Liver (tissue), 9 donors: ENCODE measurements around the gene RSU1. TPM values are rescaled to one million over a fixed set of nuclear protein-coding genes. Genes with fewer than 3 reads are reported as not detected.

ENCODE experiments used
- DNase-seq: peaks from one replicate; pipeline ENCODE4 v3.0.0-alpha.2; 2017; ENCODE audit warnings: low spot score
- H3K27ac ChIP-seq, 2 donors: one replicate each; pipeline ENCODE4 v1.7.0; 2013; ENCODE audit warnings: inconsistent platforms in 2 of 2, low read length in 2 of 2, control low read depth in 1 of 2, low read depth in 1 of 2, mild to moderate bottlenecking in 1 of 2
- H3K27me3 ChIP-seq, 4 donors: one replicate each; pipeline versions ENCODE4 v1.6.1 to v1.7.0; 2013; ENCODE audit warnings: low read length in 3 of 4, inconsistent platforms in 1 of 4, mild to moderate bottlenecking in 1 of 4, moderate library complexity in 1 of 4; ENCODE audit not compliant: control insufficient read depth in 4 of 4, insufficient read depth in 4 of 4
- H3K36me3 ChIP-seq, 4 donors: one replicate each; pipeline versions ENCODE4 v1.6.1 to v1.7.0; 2013; ENCODE audit warnings: low read length in 3 of 4, mild to moderate bottlenecking in 3 of 4, low read depth in 1 of 4, moderate library complexity in 1 of 4; ENCODE audit not compliant: control insufficient read depth in 4 of 4, insufficient read depth in 3 of 4
- H3K4me1 ChIP-seq, 4 donors: one replicate each; pipeline versions ENCODE4 v1.6.1 to v1.7.0; 2013; ENCODE audit warnings: low read length in 3 of 4, mild to moderate bottlenecking in 3 of 4, moderate library complexity in 1 of 4; ENCODE audit not compliant: control insufficient read depth in 4 of 4, insufficient read depth in 4 of 4
- H3K4me3 ChIP-seq, 3 donors: one replicate each; pipeline versions ENCODE4 v1.6.1 to v1.7.0; 2013; ENCODE audit warnings: low read length in 3 of 3, control low read depth in 1 of 3, low read depth in 1 of 3, mild to moderate bottlenecking in 1 of 3
- H3K9ac ChIP-seq, 2 donors: one replicate each; pipeline ENCODE4 v1.7.0; 2013; ENCODE audit warnings: low read length in 2 of 2, mild to moderate bottlenecking in 2 of 2, moderate library complexity in 2 of 2, control low read depth in 1 of 2, low read depth in 1 of 2
- H3K9me3 ChIP-seq, 4 donors: one replicate each; pipeline versions ENCODE4 v1.6.1 to v1.7.0; 2013; ENCODE audit warnings: low read length in 3 of 4; ENCODE audit not compliant: control insufficient read depth in 4 of 4
- CTCF ChIP-seq: fragments of 150-350 bp; IDR thresholded peaks from 2 replicates; pipeline ENCODE4 v1.5.1; 2017; ENCODE audit warnings: improper control_type of control experiment, low read depth, low read length; ENCODE audit not compliant: missing input control
- EGR1 ChIP-seq, 2 donors: IDR thresholded peaks; 2 replicates each; pipeline ENCODE4 v1.6.1; 2016 to 2018; ENCODE audit warnings: antibody characterized with exemption in 2 of 2, low read depth in 2 of 2
- FOXA1 ChIP-seq: IDR thresholded peaks from 2 replicates; pipeline ENCODE4 v1.6.1; 2016; ENCODE audit warnings: antibody characterized with exemption
- FOXA2 ChIP-seq: IDR thresholded peaks from 2 replicates; pipeline ENCODE4 v1.6.1; 2016; ENCODE audit warnings: antibody characterized with exemption
- GABPA ChIP-seq, 2 donors: IDR thresholded peaks in 1 of 2; conservative IDR thresholded peaks in 1 of 2; 2 replicates each; pipeline ENCODE4 v1.6.1; 2016; ENCODE audit warnings: antibody characterized with exemption in 2 of 2, mild to moderate bottlenecking in 1 of 2, moderate library complexity in 1 of 2
- HNF4G ChIP-seq: IDR thresholded peaks from 2 replicates; pipeline ENCODE4 v1.6.1; 2016; ENCODE audit warnings: antibody characterized with exemption
- JUND ChIP-seq, 2 donors: IDR thresholded peaks; 2 replicates each; pipeline ENCODE4 v1.6.1; 2016; ENCODE audit warnings: antibody characterized with exemption in 2 of 2
- MAX ChIP-seq: IDR thresholded peaks from 2 replicates; pipeline ENCODE4 v1.6.1; 2016; ENCODE audit warnings: antibody characterized with exemption
- NR2F2 ChIP-seq: IDR thresholded peaks from 2 replicates; pipeline ENCODE4 v1.6.1; 2016; ENCODE audit warnings: antibody characterized with exemption
- RAD21 ChIP-seq, 2 donors: IDR thresholded peaks; 2 replicates each; pipeline ENCODE4 v1.6.1; 2016; ENCODE audit warnings: antibody characterized with exemption in 2 of 2, mild to moderate bottlenecking in 2 of 2
- REST ChIP-seq: IDR thresholded peaks from 2 replicates; pipeline ENCODE4 v1.6.1; 2016; ENCODE audit warnings: antibody characterized with exemption, mild to moderate bottlenecking
- RXRA ChIP-seq, 2 donors: IDR thresholded peaks; 2 replicates each; pipeline ENCODE4 v1.6.1; 2017 to 2018; ENCODE audit warnings: antibody characterized with exemption in 2 of 2, mild to moderate bottlenecking in 1 of 2
- TAF1 ChIP-seq: conservative IDR thresholded peaks from 2 replicates; pipeline ENCODE4 v1.6.1; 2016; ENCODE audit warnings: antibody characterized with exemption, mild to moderate bottlenecking
- ZBTB33 ChIP-seq: IDR thresholded peaks from 2 replicates; pipeline ENCODE4 v1.6.1; 2016; ENCODE audit warnings: antibody characterized with exemption
- WGBS: extraction: QIAGEN DNeasy Blood & Tissue Kit; methylation state at CpG from one replicate; pipeline ENCODE4 v1.1.7; 2013; 5-methylcytosine and 5-hydroxymethylcytosine counted together
- polyA plus RNA-seq, 2 donors: library from polyadenylated mRNA; stranded (reverse) in 1 of 2; unstranded in 1 of 2; fragments of 200-250 nt in 1 of 2; fragments of >200 nt in 1 of 2; fragmentation: Nextera tagmentation in 1 of 2; extraction: Ambion mirVana in 1 of 2; gene quantifications; one replicate each; pipeline versions ENCODE4 v1.2.1 to v1.2.3, GENCODE V29; 2013 to 2015
- total RNA-seq, 2 donors: library from RNA; depleted of rRNA; stranded (reverse); fragments of >200 nt; gene quantifications; one replicate each; pipeline ENCODE4 v1.2.3, GENCODE V29; 2014
- donor health status: healthy.
- donor health status: healthy.
- donor health status: healthy.
- donor health status: healthy.
- donor health status: healthy.

RSU1 gene
- total and polyA plus RNA-seq, 4 donors, result 19.2 to 38.2 (median 28.0) TPM

GRCh38 chr10:16716051-16716450 lies 101.2 kb downstream of the RSU1 start:
- Histone ChIP-seq H3K4me1 (no peaks in the 10 kb centered on the region), H3K36me3 (no peaks in the 10 kb centered on the region)

GRCh38 chr10:16713290-16713689 lies 103.9 kb downstream of the RSU1 start:
- DNase-seq, result no peak
- no peak overlapping the region for H3K27ac ChIP-seq
- no peaks in the 10 kb centered on the region for H3K27me3 ChIP-seq
- 98% methylated on average over 3 of the region's 3 CpGs for WGBS
- no peak overlapping the region for H3K9ac ChIP-seq
- H3K9me3 ChIP-seq, result peaks cover 2 to 15% (median 5%) of the 10 kb centered on the region in 4 donors
- H3K4me1 ChIP-seq, result no peaks in the 10 kb centered on the region
- H3K36me3 ChIP-seq, result no peaks in the 10 kb centered on the region
- TF ChIP-seq JUND (IDR thresholded peaks at IDR 0.05) (no peak), RXRA (IDR thresholded peaks at IDR 0.05) (no peak), HNF4G (no peak), MAX (no peak), RAD21 (IDR thresholded peaks at IDR 0.05) (no peak), FOXA2 (no peak), CTCF (no peak), REST (no peak), NR2F2 (no peak), FOXA1 (no peak), GABPA (IDR thresholded peaks at IDR 0.05 in 1 of 2, conservative IDR thresholded peaks at IDR 0.05 in 1 of 2) (no peak)
- H3K4me3 ChIP-seq, result no peak overlapping the region

More at GRCh38 chr10:16716051-16716450, 101.2 kb downstream of the RSU1 start:
- peaks cover 2 to 15% (median 5%) of the 10 kb centered on the region in 4 donors for H3K9me3 ChIP-seq
- TF ChIP-seq NR2F2 (no peak), JUND (IDR thresholded peaks at IDR 0.05) (no peak), HNF4G (no peak), EGR1 (IDR thresholded peaks at IDR 0.05; ENCODE audit: low read depth in 2 of 2) (no peak), ZBTB33 (no peak), TAF1 (no peak), FOXA2 (no peak)
- no peak overlapping the region for H3K4me3 ChIP-seq
- no peak overlapping the region for H3K27ac ChIP-seq
- DNase-seq, result no peak
- 91% methylated on average over 5 of the region's 5 CpGs for WGBS
- no peaks in the 10 kb centered on the region for H3K27me3 ChIP-seq
- no peak overlapping the region for H3K9ac ChIP-seq
